Endodermal cell (in vitro differentiated cells): ENCODE data around the gene FAM13A. TPM values are rescaled to one million over a fixed set of nuclear protein-coding genes. Genes with fewer than 3 reads are reported as not detected.

ENCODE experiments used
- DNase-seq: peaks from one replicate; pipeline ENCODE4 v3.0.0-alpha.2; 2017
- H3K27ac ChIP-seq: 2 replicates; pipeline ENCODE4 v1.5.1; 2013; ENCODE audit warnings: mild to moderate bottlenecking, low read depth, low read length, moderate library complexity
- H3K27me3 ChIP-seq: 2 replicates; pipeline ENCODE4 v1.6.1; 2013; ENCODE audit warnings: mild to moderate bottlenecking, low read length, moderate library complexity; ENCODE audit not compliant: insufficient read depth, control insufficient read depth, poor library complexity, severe bottlenecking
- H3K36me3 ChIP-seq: 2 replicates; pipeline ENCODE4 v1.7.0; 2013; ENCODE audit warnings: mild to moderate bottlenecking, low read length, moderate library complexity; ENCODE audit not compliant: control insufficient read depth, insufficient read depth
- H3K4me1 ChIP-seq: one replicate; pipeline ENCODE4 v1.7.0; 2013; ENCODE audit warnings: low read length; ENCODE audit not compliant: control insufficient read depth, insufficient read depth
- H3K4me3 ChIP-seq: 2 replicates; pipeline ENCODE4 v1.5.1; 2013; ENCODE audit warnings: mild to moderate bottlenecking, low read length, moderate library complexity
- H3K9ac ChIP-seq: 2 replicates; pipeline ENCODE4 v1.6.1; 2013; ENCODE audit warnings: mild to moderate bottlenecking, low read length, moderate library complexity; ENCODE audit not compliant: poor library complexity, severe bottlenecking; ENCODE audit errors: extremely low read depth
- H3K9me3 ChIP-seq: 2 replicates; pipeline ENCODE4 v1.6.1; 2013; ENCODE audit warnings: mild to moderate bottlenecking, low read length, moderate library complexity; ENCODE audit not compliant: control insufficient read depth
- H3K27ac Mint-ChIP-seq: 2 replicates; pipeline ENCODE4 v1.8.0; 2020; ENCODE audit warnings: mixed read lengths
- H3K27me3 Mint-ChIP-seq: 2 replicates; pipeline ENCODE4 v1.8.0; 2021; ENCODE audit warnings: mild to moderate bottlenecking, mixed read lengths; ENCODE audit not compliant: insufficient read depth
- H3K36me3 Mint-ChIP-seq: 2 replicates; pipeline ENCODE4 v1.8.0; 2020; ENCODE audit warnings: low read depth, mixed read lengths
- H3K4me1 Mint-ChIP-seq: 2 replicates; pipeline ENCODE4 v1.8.0; 2020; ENCODE audit warnings: mixed read lengths
- H3K4me3 Mint-ChIP-seq: 2 replicates; pipeline ENCODE4 v1.8.0; 2020; ENCODE audit warnings: mild to moderate bottlenecking, moderate library complexity, mixed read lengths
- H3K9me3 Mint-ChIP-seq: 2 replicates; pipeline ENCODE4 v1.8.0; 2020; ENCODE audit warnings: mild to moderate bottlenecking, mixed read lengths
- WGBS, 2 experiments: methylation state at CpG; one replicate each; pipeline versions ENCODE4 v1.1.5 to v1.1.7; 2013; ENCODE audit warnings: missing lambda C conversion rate in 2 of 2, mixed read lengths in 1 of 2; ENCODE audit not compliant: insufficient coverage in 1 of 2, insufficient read length in 1 of 2; 5-methylcytosine and 5-hydroxymethylcytosine counted together
- total RNA-seq, 2 donors: library from RNA; stranded (reverse); fragmentation: NEBNext Ultra II Directional in 1 of 2; extraction: Animal tissue kit (Norgen Biotek cat#: 25700) in 1 of 2; gene quantifications; 2 replicates in 1 of 2; 3 replicates in 1 of 2; pipeline ENCODE4 v1.2.1, GENCODE V29; 2021
- TF ChIP-seq, protein P1 (sequence below): fragments of 200-600 bp; sonication (generic); conservative IDR thresholded peaks from 2 replicates; pipeline ENCODE4 v1.5.0; 2021; ENCODE audit warnings: antibody characterized with exemption, mild to moderate bottlenecking

FAM13A gene
- total RNA-seq, 2 donors from 2014 or later, result 13.6 to 17.0 TPM

DNA sequence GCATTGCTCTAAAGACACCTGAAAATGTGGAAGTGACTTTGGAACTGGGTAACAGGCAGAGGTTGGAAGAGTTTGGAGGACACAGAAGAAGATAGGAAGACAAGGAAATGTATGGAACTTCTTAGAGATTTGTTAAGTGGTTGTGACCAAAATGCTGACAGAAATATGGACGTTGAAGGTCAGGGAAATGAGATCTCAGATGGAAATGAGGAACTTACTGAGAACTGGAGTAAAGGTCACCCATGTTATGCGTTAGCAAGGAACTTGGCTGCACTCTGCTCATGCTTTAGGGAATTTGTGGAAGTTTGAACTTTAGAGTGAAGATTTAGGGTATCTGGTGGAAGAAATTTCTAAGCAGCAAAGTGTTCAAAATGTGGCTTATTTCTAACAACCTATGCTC is 99.4 kb downstream of the FAM13A start:
- Histone ChIP-seq H3K27ac (no peak overlapping the region), H3K9me3 (no peaks in the 10 kb centered on the region), H3K4me3 (no peak overlapping the region), H3K4me1 (peaks cover 4% of the 10 kb centered on the region), H3K36me3 (no peaks in the 10 kb centered on the region), H3K9ac (no peak overlapping the region), H3K27me3 (no peaks in the 10 kb centered on the region)
- 90% methylated on average over 2 of the region's 2 CpGs for WGBS, 2 experiments
- H3K27me3 Mint-ChIP-seq, result no peaks in the 10 kb centered on the region
- no peak overlapping the region for H3K27ac Mint-ChIP-seq
- H3K36me3 Mint-ChIP-seq, result peaks cover 16% of the 10 kb centered on the region
- peaks cover 19% of the 10 kb centered on the region for H3K9me3 Mint-ChIP-seq
- DNase-seq, result no peak
- no peak overlapping the region for H3K4me3 Mint-ChIP-seq
- TF ChIP-seq, protein P1, sequence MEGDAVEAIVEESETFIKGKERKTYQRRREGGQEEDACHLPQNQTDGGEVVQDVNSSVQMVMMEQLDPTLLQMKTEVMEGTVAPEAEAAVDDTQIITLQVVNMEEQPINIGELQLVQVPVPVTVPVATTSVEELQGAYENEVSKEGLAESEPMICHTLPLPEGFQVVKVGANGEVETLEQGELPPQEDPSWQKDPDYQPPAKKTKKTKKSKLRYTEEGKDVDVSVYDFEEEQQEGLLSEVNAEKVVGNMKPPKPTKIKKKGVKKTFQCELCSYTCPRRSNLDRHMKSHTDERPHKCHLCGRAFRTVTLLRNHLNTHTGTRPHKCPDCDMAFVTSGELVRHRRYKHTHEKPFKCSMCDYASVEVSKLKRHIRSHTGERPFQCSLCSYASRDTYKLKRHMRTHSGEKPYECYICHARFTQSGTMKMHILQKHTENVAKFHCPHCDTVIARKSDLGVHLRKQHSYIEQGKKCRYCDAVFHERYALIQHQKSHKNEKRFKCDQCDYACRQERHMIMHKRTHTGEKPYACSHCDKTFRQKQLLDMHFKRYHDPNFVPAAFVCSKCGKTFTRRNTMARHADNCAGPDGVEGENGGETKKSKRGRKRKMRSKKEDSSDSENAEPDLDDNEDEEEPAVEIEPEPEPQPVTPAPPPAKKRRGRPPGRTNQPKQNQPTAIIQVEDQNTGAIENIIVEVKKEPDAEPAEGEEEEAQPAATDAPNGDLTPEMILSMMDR, result no peak
- peaks cover 10% of the 10 kb centered on the region for H3K4me1 Mint-ChIP-seq

DNA sequence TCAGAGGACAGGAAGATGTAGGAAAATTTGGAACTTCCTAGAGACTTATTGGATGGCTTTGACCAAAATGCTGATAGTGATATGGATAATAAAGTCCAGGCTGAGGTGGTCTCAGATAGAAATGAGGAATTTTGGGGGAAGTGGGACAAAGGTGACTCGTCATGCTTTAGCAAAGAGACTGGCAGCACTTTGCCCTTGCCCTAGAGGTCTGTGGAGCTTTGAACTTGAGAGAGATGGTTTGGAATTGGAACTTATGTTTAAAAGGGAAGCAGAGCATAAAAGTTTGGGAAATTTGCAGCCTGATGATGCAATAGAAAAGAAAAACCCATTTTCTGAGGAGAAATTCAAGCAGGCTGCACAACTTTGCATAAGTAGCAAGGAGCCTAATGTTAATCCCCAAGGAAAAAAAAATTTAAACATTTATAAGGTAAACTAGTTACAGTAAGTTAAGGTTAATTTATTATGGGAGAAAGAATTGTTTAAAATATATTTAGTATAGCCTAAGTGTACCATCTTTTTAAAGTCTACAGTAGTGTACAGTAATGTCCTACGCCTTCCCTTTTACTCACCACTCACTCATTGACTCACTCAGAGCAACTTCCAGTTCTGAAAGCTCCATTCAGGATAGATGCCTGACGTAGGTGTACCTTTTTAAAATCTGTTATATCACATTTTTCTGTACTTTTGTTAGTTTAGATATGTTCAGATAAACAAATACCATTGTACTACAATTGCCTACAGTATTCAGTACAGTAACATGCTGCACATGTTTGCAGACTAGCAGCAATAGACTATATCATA is 101.2 kb downstream of the FAM13A start:
- no peak overlapping the region for H3K9ac ChIP-seq
- no peak overlapping the region for H3K4me3 Mint-ChIP-seq
- no peaks in the 10 kb centered on the region for H3K27me3 Mint-ChIP-seq
- H3K9me3 Mint-ChIP-seq, result peaks cover 19% of the 10 kb centered on the region
- H3K36me3 ChIP-seq, result no peaks in the 10 kb centered on the region
- no peaks in the 10 kb centered on the region for H3K27me3 ChIP-seq
- no peak overlapping the region for H3K4me3 ChIP-seq
- TF ChIP-seq, protein P1, result no peak
- H3K4me1 ChIP-seq, result peaks cover under 1% of the 10 kb centered on the region
- peaks cover 6% of the 10 kb centered on the region for H3K4me1 Mint-ChIP-seq
- H3K27ac Mint-ChIP-seq, result no peak overlapping the region
- H3K27ac ChIP-seq, result no peak overlapping the region
- no peak for DNase-seq
- H3K9me3 ChIP-seq, result no peaks in the 10 kb centered on the region
- 93 to 100% methylated on average over 2 to 3 of the region's 3 CpGs for WGBS, 2 experiments
- H3K36me3 Mint-ChIP-seq, result peaks cover 16% of the 10 kb centered on the region

DNA sequence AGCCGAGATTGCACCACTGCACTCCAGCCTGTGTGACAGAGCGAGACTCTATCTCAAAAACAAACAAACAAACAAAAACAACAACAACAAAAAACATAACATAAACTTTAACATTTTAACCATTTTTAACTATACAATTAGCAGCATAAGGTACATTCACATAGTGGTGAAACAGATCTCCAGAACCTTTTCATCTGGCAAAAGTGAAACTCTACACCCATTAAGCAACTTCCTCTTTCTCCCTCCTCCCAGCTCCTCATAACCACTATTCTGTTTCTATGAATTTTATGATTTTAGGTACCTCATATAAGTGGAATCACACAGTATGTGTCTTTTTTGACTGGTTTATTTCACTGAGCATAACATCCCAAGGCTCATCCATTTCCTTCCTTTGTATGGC is 103.6 kb downstream of the FAM13A start:
- H3K27ac ChIP-seq, result no peak overlapping the region
- WGBS, 2 experiments, result 93% methylated on average over 2 of the region's 2 CpGs; no CpG with 5 or more reads in 1 of the 2 experiments
- H3K4me3 ChIP-seq, result no peak overlapping the region
- no peaks in the 10 kb centered on the region for H3K4me1 Mint-ChIP-seq
- H3K27me3 Mint-ChIP-seq, result no peaks in the 10 kb centered on the region
- no peaks in the 10 kb centered on the region for H3K36me3 ChIP-seq
- no peaks in the 10 kb centered on the region for H3K27me3 ChIP-seq
- H3K27ac Mint-ChIP-seq, result no peak overlapping the region
- TF ChIP-seq, protein P1, result no peak
- H3K9me3 Mint-ChIP-seq, result peaks cover 12% of the 10 kb centered on the region
- peaks cover 7% of the 10 kb centered on the region for H3K36me3 Mint-ChIP-seq
- DNase-seq, result no peak
- H3K9me3 ChIP-seq, result no peaks in the 10 kb centered on the region
- no peak overlapping the region for H3K4me3 Mint-ChIP-seq
- H3K9ac ChIP-seq, result no peak overlapping the region
- H3K4me1 ChIP-seq, result no peaks in the 10 kb centered on the region
